Gastrocnemius medialis (tissue), 4 donors: ENCODE measurements around the gene SHC1. TPM values are rescaled to one million over a fixed set of nuclear protein-coding genes. Genes with fewer than 3 reads are reported as not detected.

Experiments
- ATAC-seq, 2 donors: fragments of 150-250 bp; one replicate each; pipeline ENCODE4 v1.9.1; 2016
- DNase-seq, 2 donors: peaks; one replicate each; pipeline ENCODE4 v3.0.0-alpha.2; 2019
- H3K27ac ChIP-seq, 4 donors: fragments of 200-600 bp; sonication (generic); 1 replicate in 1 of 4; 2 replicates in 3 of 4; pipeline ENCODE4 v1.5.1; 2016 to 2018; ENCODE audit warnings: mild to moderate bottlenecking in 2 of 4, moderate library complexity in 1 of 4
- H3K27me3 ChIP-seq, 3 donors: fragments of 200-600 bp; sonication (generic) in 2 of 3; 1 replicate in 1 of 3; 2 replicates in 2 of 3; pipeline versions ENCODE4 v1.5.1 to v1.6.0; 2016 to 2019; ENCODE audit warnings: mild to moderate bottlenecking in 1 of 3, moderate library complexity in 1 of 3
- H3K36me3 ChIP-seq, 2 donors: fragments of 200-600 bp; sonication (generic) in 1 of 2; one replicate each; pipeline ENCODE4 v1.5.1; 2017 to 2018
- H3K4me1 ChIP-seq, 2 donors: fragments of 200-600 bp; sonication (generic) in 1 of 2; one replicate each; pipeline ENCODE4 v1.5.1; 2016 to 2017; ENCODE audit warnings: mild to moderate bottlenecking in 2 of 2
- H3K4me3 ChIP-seq, 4 donors: fragments of 200-600 bp; sonication (generic) in 3 of 4; 1 replicate in 1 of 4; 2 replicates in 3 of 4; pipeline ENCODE4 v1.5.1; 2016 to 2019; ENCODE audit warnings: mild to moderate bottlenecking in 2 of 4
- H3K9me3 ChIP-seq, 3 donors: fragments of 200-600 bp; sonication (generic) in 2 of 3; 1 replicate in 1 of 3; 2 replicates in 2 of 3; pipeline ENCODE4 v1.5.1; 2016 to 2019
- CTCF ChIP-seq, 5 experiments: fragments of 450-650 bp in 3 of 5; fragments of 200-600 bp in 2 of 5; sonication (generic) in 2 of 5; IDR thresholded peaks in 4 of 5; conservative IDR thresholded peaks in 1 of 5; 1 replicate in 4 of 5; 2 replicates in 1 of 5; pipeline ENCODE4 v1.5.1; 2016 to 2019; ENCODE audit warnings: antibody characterized with exemption in 5 of 5, mild to moderate bottlenecking in 3 of 5, moderate library complexity in 3 of 5
- POLR2A ChIP-seq, 2 donors: fragments of 450-650 bp; IDR thresholded peaks; one replicate each; pipeline ENCODE4 v1.6.1; 2017; ENCODE audit warnings: antibody characterized with exemption in 2 of 2, mild to moderate bottlenecking in 2 of 2, moderate library complexity in 2 of 2
- in situ Hi-C, 4 donors: fragments of 200-750 bp; cut with MboI; loops; one replicate each; pipeline versions ENCODE4 v1.15.0 to v1.8.0; 2017; ENCODE audit warnings: low sequenced_read_pairs in 4 of 4
- intact Hi-C: fragments of 100-400 bp; cut with DNase I; formaldehyde crosslinking; loops from one replicate; pipeline ENCODE4 v1.15.1; 2023; ENCODE audit warnings: low total_unique reads
- total RNA-seq, 4 donors: library from RNA; depleted of rRNA; stranded (reverse); fragments of >200 nt; gene quantifications; one replicate each; pipeline versions ENCODE4 v1.1.0 to v1.2.3, GENCODE V29; 2016

Gene SHC1
- total RNA-seq, 4 donors from 2014 or later = 27.4 to 135 (median 54.9) TPM

GRCh38 chr1:155000411-155000725 lies 29.8 kb upstream of the SHC1 start:
- Histone ChIP-seq H3K27me3 (no peaks in the 10 kb centered on the region), H3K27ac (peak overlapping the region; percentile 95 to 99 (median 98)), H3K36me3 (no peaks in the 10 kb centered on the region), H3K4me1 (peaks cover 20 to 37% of the 10 kb centered on the region in 2 donors), H3K9me3 (no peaks in the 10 kb centered on the region), H3K4me3 (peak overlapping the region; percentile 83 to 99 (median 94))
- no peak for DNase-seq
- intact Hi-C loops = loop anchor here (1.0 to 10.0 kb wide), 8 partner anchors 18 to 1494 kb away; partner anchors contain the start of genes CKS1B, FLAD1, PMVK and SLC50A1
- in situ Hi-C loops = no loop called here
- TF ChIP-seq POLR2A (IDR thresholded peaks at IDR 0.05) (no peak), CTCF (IDR thresholded peaks at IDR 0.05 in 4 of 5, conservative IDR thresholded peaks at IDR 0.05 in 1 of 5) (no peak)
- ATAC-seq = no peak

GRCh38 chr1:154999571-155000410 lies 29.2 kb upstream of the SHC1 start:
- H3K9me3 ChIP-seq = no peaks in the 10 kb centered on the region
- in situ Hi-C loops = loop anchor here in 1 of 4 donors (5.0 kb wide), 1 partner anchor 37 kb away; the partner anchor contains the start of gene PYGO2
- no peaks in the 10 kb centered on the region for H3K27me3 ChIP-seq
- peaks cover 18 to 31% of the 10 kb centered on the region in 2 donors for H3K4me1 ChIP-seq
- H3K36me3 ChIP-seq = no peaks in the 10 kb centered on the region
- peak in 1 of 2 donors; percentile 1 for TF ChIP-seq POLR2A (IDR thresholded peaks at IDR 0.05)
- no peak for TF ChIP-seq CTCF (IDR thresholded peaks at IDR 0.05 in 4 of 5, conservative IDR thresholded peaks at IDR 0.05 in 1 of 5)
- peak overlapping the region; percentile 83 to 99 (median 94) for H3K4me3 ChIP-seq
- intact Hi-C loops = loop anchor here (1.0 to 10.0 kb wide), 9 partner anchors 17 to 1495 kb away; partner anchors contain the start of genes CKS1B, FLAD1, PMVK and SLC50A1
- ATAC-seq = no peak
- peak overlapping the region; percentile 95 to 99 (median 98) for H3K27ac ChIP-seq
- peak in 1 of 2 donors; percentile 60 for DNase-seq

GRCh38 chr1:154998818-154999570 lies 28.4 kb upstream of the SHC1 start:
- Histone ChIP-seq H3K4me1 (peaks cover 13 to 23% of the 10 kb centered on the region in 2 donors), H3K27me3 (no peaks in the 10 kb centered on the region), H3K36me3 (no peaks in the 10 kb centered on the region), H3K27ac (peak overlapping the region; percentile 95 to 99 (median 98)), H3K4me3 (peak overlapping the region; percentile 83 to 99 (median 94)), H3K9me3 (no peaks in the 10 kb centered on the region)
- TF ChIP-seq CTCF (IDR thresholded peaks at IDR 0.05 in 4 of 5, conservative IDR thresholded peaks at IDR 0.05 in 1 of 5) (peak; percentile 52 to 79 (median 65)), POLR2A (IDR thresholded peaks at IDR 0.05) (peak in 1 of 2 donors; percentile 5)
- intact Hi-C loops (loop anchor here (1.0 kb wide), 1 partner anchor 37 kb away; no protein-coding TSS in a partner anchor), in situ Hi-C loops (loop anchor here in 1 of 4 donors (5.0 kb wide), 1 partner anchor 37 kb away; the partner anchor contains the start of gene PYGO2)
- peak in 1 of 2 donors; percentile 41 for DNase-seq
- no peak for ATAC-seq

GRCh38 chr1:154998201-154998780 lies 27.7 kb upstream of the SHC1 start:
- in situ Hi-C loops (loop anchor here in 1 of 4 donors (5.0 kb wide), 1 partner anchor 36 kb away; the partner anchor contains the start of gene PYGO2), intact Hi-C loops (no loop called here)
- Histone ChIP-seq H3K4me3 (no peak overlapping the region), H3K27ac (no peak overlapping the region), H3K36me3 (no peaks in the 10 kb centered on the region), H3K27me3 (no peaks in the 10 kb centered on the region), H3K9me3 (no peaks in the 10 kb centered on the region), H3K4me1 (peaks cover 13 to 23% of the 10 kb centered on the region in 2 donors)
- DNase-seq (peak in 1 of 2 donors; percentile 42), ATAC-seq (no peak)
- no peak for TF ChIP-seq POLR2A (IDR thresholded peaks at IDR 0.05)
- TF ChIP-seq CTCF (IDR thresholded peaks at IDR 0.05 in 4 of 5, conservative IDR thresholded peaks at IDR 0.05 in 1 of 5) = peak in 1 of 5 experiments; percentile 21
